NCI-H1092 treated with DMSO at 0.1 percent for 48 hours (cell line): Measurements from ENCODE around the gene PRRG2.

Source experiments
- DNase-seq: peaks from one replicate; lab custom pipeline; 2025; lab: John Stamatoyannopoulos, UW

PRRG2 gene

DNA sequence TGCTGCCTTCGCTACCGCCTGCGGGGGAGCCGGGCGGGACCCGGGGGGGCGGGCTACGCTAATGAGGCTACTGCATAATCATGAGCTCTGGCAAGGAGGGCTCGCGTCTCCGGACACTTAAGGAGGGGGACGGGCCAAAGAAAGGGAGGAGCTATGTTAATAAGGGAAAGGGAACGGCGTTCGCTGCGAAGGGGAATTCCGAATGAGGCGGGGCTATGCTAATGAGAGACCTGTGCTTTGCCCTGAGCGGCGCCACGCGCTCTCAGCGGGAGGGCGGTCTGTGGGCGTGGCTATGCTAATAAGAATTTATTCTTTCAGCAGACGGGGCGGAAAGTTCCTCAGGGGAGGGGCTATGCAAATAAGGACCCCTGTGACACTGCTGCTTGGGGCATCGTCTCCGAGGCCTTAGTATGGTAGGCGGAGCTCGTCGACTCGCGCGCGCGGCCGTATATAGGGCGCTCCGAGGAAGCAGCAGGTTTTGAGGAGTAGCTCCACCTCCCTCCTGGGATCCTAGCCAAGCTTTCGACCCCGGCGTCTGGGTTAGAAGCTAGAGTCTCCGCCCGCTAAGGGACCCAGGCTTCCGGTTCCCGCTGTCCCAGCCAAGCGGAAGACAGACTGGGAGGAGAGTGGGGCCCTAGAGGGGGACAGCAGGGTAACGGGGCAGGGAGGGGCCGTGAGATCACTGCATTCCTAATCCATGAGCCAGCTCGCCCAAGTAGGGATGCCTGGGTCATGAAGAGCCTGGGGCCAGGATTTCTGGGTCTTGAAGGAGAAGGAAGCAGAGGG is 59.2 kb downstream of the PRRG2 start, which contains the start of gene RRAS:
Gene RRAS, minus strand, starts transcription at position 31 of the 786 bp plus-strand sequence. CDS start 45 bp downstream, outside the sequence.
- DNase-seq, result peak; percentile 97
